Liver (tissue), 3 donors: ENCODE measurements around the gene B3GNT3.

ENCODE experiments used
- CTCF ChIP-seq: fragments of 150-350 bp; IDR thresholded peaks from 2 replicates; pipeline ENCODE4 v1.5.1; 2017; ENCODE audit warnings: improper control_type of control experiment, low read depth, low read length; ENCODE audit not compliant: missing input control
- FOXA1 ChIP-seq: IDR thresholded peaks from 2 replicates; pipeline ENCODE4 v1.6.1; 2016; ENCODE audit warnings: antibody characterized with exemption
- REST ChIP-seq: IDR thresholded peaks from 2 replicates; pipeline ENCODE4 v1.6.1; 2016; ENCODE audit warnings: antibody characterized with exemption, mild to moderate bottlenecking
- SP1 ChIP-seq: IDR thresholded peaks from 2 replicates; pipeline ENCODE4 v1.6.1; 2018; ENCODE audit warnings: antibody characterized with exemption, mild to moderate bottlenecking
- donor health status: healthy.
- donor health status: healthy.

- TF ChIP-seq SP1 (no peak), CTCF (no peak), REST (no peak), FOXA1 (no peak)
These were observed 47.1 kb downstream of the B3GNT3 start for GRCh38 chr19:17841810-17842662.
